Tibial nerve (tissue), 4 donors: ENCODE measurements around the gene ARSJ. TPM values are rescaled to one million over a fixed set of nuclear protein-coding genes. Genes with fewer than 3 reads are reported as not detected.

ENCODE experiments used
- DNase-seq, 2 donors: peaks; one replicate each; pipeline ENCODE4 v3.0.0-alpha.2; 2019; ENCODE audit warnings: low spot score in 2 of 2
- H3K27ac ChIP-seq, 4 donors: fragments of 200-600 bp; sonication (generic) in 3 of 4; one replicate each; pipeline ENCODE4 v1.5.1; 2017 to 2019; ENCODE audit warnings: mild to moderate bottlenecking in 1 of 4
- H3K27me3 ChIP-seq, 2 donors: fragments of 200-600 bp; sonication (generic) in 1 of 2; one replicate each; pipeline versions ENCODE4 v1.5.1 to v1.6.0; 2017 to 2019
- H3K36me3 ChIP-seq, 3 donors: fragments of 200-600 bp; sonication (generic); one replicate each; pipeline ENCODE4 v1.5.1; 2018 to 2019
- H3K4me1 ChIP-seq, 4 donors: fragments of 200-600 bp; sonication (generic) in 3 of 4; one replicate each; pipeline ENCODE4 v1.5.1; 2017 to 2019
- H3K4me3 ChIP-seq, 4 donors: fragments of 200-600 bp; sonication (generic) in 3 of 4; one replicate each; pipeline ENCODE4 v1.5.1; 2017 to 2019; ENCODE audit warnings: mild to moderate bottlenecking in 1 of 4, moderate library complexity in 1 of 4
- H3K9me3 ChIP-seq, 4 donors: fragments of 200-600 bp; sonication (generic) in 3 of 4; one replicate each; pipeline ENCODE4 v1.5.1; 2017 to 2019
- CTCF ChIP-seq, 5 experiments: fragments of 200-600 bp in 3 of 5; fragments of 450-650 bp in 2 of 5; sonication (generic) in 3 of 5; IDR thresholded peaks; one replicate each; pipeline ENCODE4 v1.5.1; 2016 to 2019; ENCODE audit warnings: antibody characterized with exemption in 5 of 5, mild to moderate bottlenecking in 3 of 5, moderate library complexity in 2 of 5
- EP300 ChIP-seq, 2 donors: sonication (generic); formaldehyde crosslinking; IDR thresholded peaks; one replicate each; pipeline ENCODE4 v1.6.1; 2017; ENCODE audit warnings: antibody characterized with exemption in 2 of 2, mild to moderate bottlenecking in 1 of 2
- POLR2A ChIP-seq, 2 donors: fragments of 450-650 bp; IDR thresholded peaks; one replicate each; pipeline ENCODE4 v1.6.1; 2017; ENCODE audit warnings: antibody characterized with exemption in 2 of 2, mild to moderate bottlenecking in 2 of 2, moderate library complexity in 2 of 2
- WGBS, 2 donors: methylation state at CpG; one replicate each; pipeline ENCODE4 v1.1.5; 2018; 5-methylcytosine and 5-hydroxymethylcytosine counted together
- total RNA-seq, 4 donors: library from RNA; depleted of rRNA; stranded (reverse); fragments of >200 nt; gene quantifications; one replicate each; pipeline ENCODE4 v1.1.0, GENCODE V29; 2016

Gene ARSJ
- total RNA-seq, 4 donors from 2014 or later: 1.8 to 5.5 (median 2.1) TPM

- TF ChIP-seq POLR2A (IDR thresholded peaks at IDR 0.05) (no peak), EP300 (IDR thresholded peaks at IDR 0.05) (no peak)
- H3K27ac ChIP-seq: no peak overlapping the region
- peaks cover 0 to 7% (median 0%) of the 10 kb centered on the region in 4 donors for H3K4me1 ChIP-seq
- no peaks in the 10 kb centered on the region for H3K27me3 ChIP-seq
- H3K4me3 ChIP-seq: no peak overlapping the region
- H3K9me3 ChIP-seq: peaks cover 0 to 11% (median 4%) of the 10 kb centered on the region in 4 donors
- no peak for DNase-seq
- 61 to 68% methylated on average over 2 of the region's 2 CpGs for WGBS, 2 donors
- no peaks in the 10 kb centered on the region for H3K36me3 ChIP-seq
Observed at GRCh38 chr4:113971706-113972360, 7.6 kb downstream of the ARSJ start.

GRCh38 chr4:113969709-113970334 is 9.6 kb downstream of the ARSJ start:
- Histone ChIP-seq H3K4me3 (no peak overlapping the region), H3K27me3 (no peaks in the 10 kb centered on the region), H3K4me1 (no peaks in the 10 kb centered on the region), H3K9me3 (peaks cover 0 to 9% (median 4%) of the 10 kb centered on the region in 4 donors), H3K27ac (no peak overlapping the region), H3K36me3 (no peaks in the 10 kb centered on the region)
- 58 to 70% methylated on average over 1 of the region's 1 CpG for WGBS, 2 donors
- DNase-seq: no peak
- TF ChIP-seq CTCF (IDR thresholded peaks at IDR 0.05) (no peak), EP300 (IDR thresholded peaks at IDR 0.05) (no peak), POLR2A (IDR thresholded peaks at IDR 0.05) (no peak)

- no peak overlapping the region for H3K27ac ChIP-seq
- no peaks in the 10 kb centered on the region for H3K27me3 ChIP-seq
- DNase-seq: no peak
- H3K4me1 ChIP-seq: no peaks in the 10 kb centered on the region
- TF ChIP-seq CTCF (IDR thresholded peaks at IDR 0.05) (no peak), EP300 (IDR thresholded peaks at IDR 0.05) (no peak), POLR2A (IDR thresholded peaks at IDR 0.05) (no peak)
- H3K4me3 ChIP-seq: no peak overlapping the region
- H3K9me3 ChIP-seq: no peaks in the 10 kb centered on the region
- 79 to 88% methylated on average over 2 of the region's 2 CpGs for WGBS, 2 donors
- H3K36me3 ChIP-seq: no peaks in the 10 kb centered on the region
Observed at GRCh38 chr4:113968473-113968872, 11.0 kb downstream of the ARSJ start.

- Histone ChIP-seq H3K27me3 (no peaks in the 10 kb centered on the region), H3K4me1 (no peaks in the 10 kb centered on the region), H3K9me3 (no peaks in the 10 kb centered on the region), H3K36me3 (no peaks in the 10 kb centered on the region), H3K27ac (no peak overlapping the region), H3K4me3 (no peak overlapping the region)
- TF ChIP-seq EP300 (IDR thresholded peaks at IDR 0.05): no peak
- no peak for TF ChIP-seq POLR2A (IDR thresholded peaks at IDR 0.05)
- TF ChIP-seq CTCF (IDR thresholded peaks at IDR 0.05): no peak
- no peak for DNase-seq
Observed at GRCh38 chr4:113967687-113968086, 11.8 kb downstream of the ARSJ start.

- TF ChIP-seq CTCF (IDR thresholded peaks at IDR 0.05) (no peak), EP300 (IDR thresholded peaks at IDR 0.05) (no peak), POLR2A (IDR thresholded peaks at IDR 0.05) (no peak)
- Histone ChIP-seq H3K4me3 (no peak overlapping the region), H3K27ac (no peak overlapping the region), H3K36me3 (no peaks in the 10 kb centered on the region), H3K9me3 (no peaks in the 10 kb centered on the region), H3K27me3 (no peaks in the 10 kb centered on the region), H3K4me1 (peaks cover 0 to 20% (median 0%) of the 10 kb centered on the region in 4 donors)
- no peak for DNase-seq
- 68 to 77% methylated on average over 3 of the region's 3 CpGs for WGBS, 2 donors
Observed at GRCh38 chr4:113962719-113963265, 16.7 kb downstream of the ARSJ start.
